ENCODE measurements around the gene KCNIP1.

KCNIP1 gene

GRCh38 chr5:170642776-170643436 is 139.1 kb downstream of the KCNIP1 start:
- H3K27ac ChIP-seq: no peak overlapping the region
- TF ChIP-seq CTCF (conservative IDR thresholded peaks at IDR 0.05): no peak

GRCh38 chr5:170643591-170643990 is 139.8 kb downstream of the KCNIP1 start:
- no peak for TF ChIP-seq CTCF (conservative IDR thresholded peaks at IDR 0.05)
- no peak overlapping the region for H3K27ac ChIP-seq

- no peak overlapping the region for H3K27ac ChIP-seq
- TF ChIP-seq CTCF (conservative IDR thresholded peaks at IDR 0.05): no peak
These were observed 140.7 kb downstream of the KCNIP1 start for GRCh38 chr5:170644501-170644900.

DNA sequence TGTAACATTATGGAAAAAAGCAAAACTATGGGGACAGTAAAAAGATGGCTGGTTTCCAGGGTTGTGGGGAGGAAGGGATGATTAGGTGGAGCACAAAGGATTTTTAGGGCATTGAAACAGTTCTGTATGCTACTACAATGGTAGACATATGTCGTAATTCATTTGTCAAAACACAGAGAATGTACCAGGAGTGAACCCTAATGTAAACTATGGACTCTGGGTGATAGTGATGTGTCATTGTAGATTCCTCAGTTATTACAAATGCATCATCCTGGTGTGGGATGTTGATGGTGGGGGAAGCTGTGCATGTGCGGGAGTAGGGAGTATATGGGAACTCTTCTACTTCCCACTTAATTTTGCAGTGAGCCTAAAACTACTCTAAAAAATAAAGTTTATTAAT is 144.7 kb downstream of the KCNIP1 start:
- TF ChIP-seq CTCF (conservative IDR thresholded peaks at IDR 0.05): no peak
- H3K27ac ChIP-seq: no peak overlapping the region

DNA sequence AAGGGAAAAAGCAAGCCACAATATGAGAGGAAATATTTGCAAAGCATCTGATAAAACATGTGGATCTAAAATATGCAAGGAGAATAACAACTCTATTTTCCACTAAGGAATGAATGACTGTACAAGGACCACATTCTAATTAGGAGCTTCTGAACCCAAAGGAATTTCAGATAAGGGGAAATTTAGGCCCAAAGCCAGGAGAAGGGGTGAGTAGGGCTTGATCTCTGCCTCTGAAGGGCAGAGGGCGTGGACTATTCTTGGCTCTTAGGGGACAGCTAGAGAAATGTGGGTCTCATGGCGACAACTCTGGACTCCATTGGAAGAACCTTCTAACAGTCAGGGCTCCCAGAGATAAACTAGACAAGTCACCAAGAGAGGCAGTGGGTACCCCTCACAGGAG is 147.0 kb downstream of the KCNIP1 start:
- no peak for TF ChIP-seq CTCF (conservative IDR thresholded peaks at IDR 0.05)
- no peak overlapping the region for H3K27ac ChIP-seq

- TF ChIP-seq CTCF (conservative IDR thresholded peaks at IDR 0.05): no peak
- no peak overlapping the region for H3K27ac ChIP-seq
These were observed 147.9 kb downstream of the KCNIP1 start for GRCh38 chr5:170651604-170652277.

DNA sequence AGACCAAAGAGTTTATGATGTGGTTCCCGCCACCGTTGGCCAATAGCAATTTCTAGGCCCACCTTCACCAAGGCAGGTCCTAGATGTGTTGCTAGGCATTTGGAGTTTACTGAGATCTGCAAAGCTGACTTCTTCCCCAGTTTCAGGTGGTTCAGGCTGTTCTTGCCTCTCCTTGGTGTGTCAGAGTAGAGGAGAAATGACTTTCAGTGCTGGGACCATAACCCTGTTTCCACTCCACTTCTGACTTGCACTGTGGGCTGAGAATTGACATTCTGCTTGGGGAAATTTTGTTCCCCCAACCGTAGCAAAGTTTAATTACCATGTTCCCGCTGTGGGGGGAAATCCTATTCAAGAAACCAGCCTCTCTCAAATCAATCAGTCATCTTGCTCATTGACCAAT is 151.7 kb downstream of the KCNIP1 start:
- H3K27ac ChIP-seq: no peak overlapping the region
- no peak for TF ChIP-seq CTCF (conservative IDR thresholded peaks at IDR 0.05)
